ENCODE results near the gene KREMEN1.

Gene KREMEN1

GRCh38 chr22:29208879-29209623 is 136.2 kb downstream of the KREMEN1 start:
- no peak for DNase-seq

- no peak for DNase-seq
These were observed 136.7 kb downstream of the KREMEN1 start for GRCh38 chr22:29209624-29209929.

GRCh38 chr22:29211066-29211465 is 138.2 kb downstream of the KREMEN1 start:
- DNase-seq: no peak

GRCh38 chr22:29211466-29211865 is 138.6 kb downstream of the KREMEN1 start:
- DNase-seq: no peak

- no peak for DNase-seq
These were observed 139.9 kb downstream of the KREMEN1 start for GRCh38 chr22:29212743-29213142.

- no peak for DNase-seq
These were observed 140.7 kb downstream of the KREMEN1 start for GRCh38 chr22:29213493-29213892.

- DNase-seq: no peak
These were observed 141.4 kb downstream of the KREMEN1 start for GRCh38 chr22:29214232-29214631.

- DNase-seq: no peak
These were observed 142.4 kb downstream of the KREMEN1 start for GRCh38 chr22:29215012-29215860.

- no peak for DNase-seq
These were observed 143.4 kb downstream of the KREMEN1 start for GRCh38 chr22:29216011-29216872.

- DNase-seq: no peak
These were observed 144.2 kb downstream of the KREMEN1 start for GRCh38 chr22:29216873-29217666.
